K562 (cell line): ENCODE results near the gene NPTXR. TPM values are rescaled to one million over a fixed set of nuclear protein-coding genes. Genes with fewer than 3 reads are reported as not detected.

Experiments
- ARHGAP35 ChIP-seq: fragments of 450-650 bp; IDR thresholded peaks from 2 replicates; pipeline ENCODE4 v1.6.1; 2018; ENCODE audit not compliant: partially characterized antibody
- ATF1 ChIP-seq, 2 experiments: fragments of 450-650 bp in 1 of 2; IDR thresholded peaks; 2 replicates each; pipeline ENCODE4 v1.6.1; 2016; ENCODE audit warnings: missing compliant biosample characterization in 1 of 2, missing genetic modification characterization in 1 of 2
- EP300 ChIP-seq: IDR thresholded peaks from 2 replicates; pipeline ENCODE4 v1.6.1; 2012; ENCODE audit warnings: low read length, improper control_type of control experiment
- EP400 ChIP-seq: fragments of 450-650 bp; IDR thresholded peaks from 2 replicates; pipeline ENCODE4 v1.6.1; 2017; ENCODE audit warnings: antibody characterized with exemption, mild to moderate bottlenecking, moderate library complexity
- HMG20A ChIP-seq: fragments of 450-650 bp; formaldehyde crosslinking; conservative IDR thresholded peaks from 2 replicates; pipeline ENCODE4 v1.4.0; 2020; ENCODE audit warnings: mild to moderate bottlenecking, mixed read lengths
- LCOR ChIP-seq: sonication (generic); formaldehyde crosslinking; IDR thresholded peaks from 2 replicates; pipeline ENCODE4 v1.8.0; 2022; ENCODE audit warnings: mild to moderate bottlenecking, missing genetic modification reagents
- POLR2B ChIP-seq: fragments of 450-650 bp; IDR thresholded peaks from 2 replicates; pipeline ENCODE4 v1.6.1; 2018; ENCODE audit warnings: low read depth; ENCODE audit not compliant: partially characterized antibody
- SMAD2 ChIP-seq: fragments of 150-350 bp; IDR thresholded peaks from 2 replicates; pipeline ENCODE4 v1.6.1; 2014; ENCODE audit warnings: low read depth, mild to moderate bottlenecking, low read length
- SMAD4 ChIP-seq: fragments of 250-450 bp; sonication (Bioruptor Pico); conservative IDR thresholded peaks from 2 replicates; pipeline ENCODE4 v1.8.0; 2021; ENCODE audit warnings: inconsistent platforms, mild to moderate bottlenecking, moderate library complexity
- TEAD2 ChIP-seq: fragments of 450-650 bp; IDR thresholded peaks from 2 replicates; pipeline ENCODE4 v1.6.1; 2016; ENCODE audit warnings: missing genetic modification characterization, control low read depth, missing compliant biosample characterization
- ZNF263 ChIP-seq: sonication (generic); formaldehyde crosslinking; IDR thresholded peaks from 2 replicates; pipeline ENCODE4 v1.8.0; 2022; ENCODE audit warnings: mild to moderate bottlenecking, missing genetic modification reagents, borderline replicate concordance
- ZNF282 ChIP-seq: sonication (generic); formaldehyde crosslinking; IDR thresholded peaks from 2 replicates; pipeline ENCODE4 v1.8.1; 2023; ENCODE audit warnings: missing genetic modification reagents
- ZNF384 ChIP-seq: IDR thresholded peaks from 2 replicates; pipeline ENCODE4 v1.6.1; 2012; ENCODE audit warnings: low read depth, low read length, improper control_type of control experiment
- polyA plus RNA-seq, 8 experiments: library from polyadenylated mRNA; depleted of rRNA in 4 of 8; stranded (reverse) in 5 of 8; unstranded in 3 of 8; fragments of >200 nt; fragmentation: Nextera tagmentation in 2 of 8; fragmentation: Illumina TruSeq in 1 of 8; extraction: Ambion mirVana in 2 of 8; extraction: Trizol in 1 of 8; gene quantifications; 2 replicates each; pipeline versions ENCODE4 v1.2.1 to v1.2.3, GENCODE V29; 2011 to 2014; ENCODE audit warnings: inconsistent platforms in 1 of 8, missing spikeins in 1 of 8
- total RNA-seq, 7 experiments: library from RNA; depleted of rRNA in 6 of 7; stranded (reverse); fragments of >200 nt in 6 of 7; fragmentation: Illumina TruSeq in 2 of 7; extraction: Trizol in 2 of 7; gene quantifications; 2 replicates each; pipeline versions ENCODE4 v1.2.1 to v1.2.3, GENCODE V29; 2011 to 2021; ENCODE audit warnings: low replicate concordance in 1 of 7
- TF ChIP-seq, protein P1 (sequence below): fragments of 200-400 bp; formaldehyde crosslinking; IDR thresholded peaks from 2 replicates; pipeline ENCODE4 v1.6.1; 2017; ENCODE audit warnings: mild to moderate bottlenecking, low read depth, low read length, moderate library complexity
- TF ChIP-seq, protein P2 (sequence below), 3 experiments: IDR thresholded peaks in 2 of 3; conservative IDR thresholded peaks in 1 of 3; 2 replicates each; pipeline ENCODE4 v1.5.1; 2011 to 2012; ENCODE audit warnings: low read length in 3 of 3, mild to moderate bottlenecking in 3 of 3, control low read depth in 2 of 3, improper control_type of control experiment in 1 of 3, inconsistent platforms in 1 of 3, low read depth in 1 of 3, mixed read lengths in 1 of 3, moderate library complexity in 1 of 3; ENCODE audit not compliant: insufficient read depth in 2 of 3
- TF ChIP-seq, protein P3 (sequence below): fragments of 450-650 bp; formaldehyde crosslinking; IDR thresholded peaks from 2 replicates; pipeline ENCODE4 v1.4.0; 2022; ENCODE audit warnings: missing genetic modification characterization
- TF ChIP-seq, protein P4 (sequence below): sonication (generic); formaldehyde crosslinking; IDR thresholded peaks from 2 replicates; pipeline ENCODE4 v1.8.0; 2022; ENCODE audit warnings: mild to moderate bottlenecking, missing genetic modification reagents

Gene NPTXR
- total and polyA plus RNA-seq, 9 of the 15 experiments (the other 6 are each of a cell fraction or from before 2014, with no cell fraction given): 0.01 to 3.1 (median 1.1) TPM

DNA sequence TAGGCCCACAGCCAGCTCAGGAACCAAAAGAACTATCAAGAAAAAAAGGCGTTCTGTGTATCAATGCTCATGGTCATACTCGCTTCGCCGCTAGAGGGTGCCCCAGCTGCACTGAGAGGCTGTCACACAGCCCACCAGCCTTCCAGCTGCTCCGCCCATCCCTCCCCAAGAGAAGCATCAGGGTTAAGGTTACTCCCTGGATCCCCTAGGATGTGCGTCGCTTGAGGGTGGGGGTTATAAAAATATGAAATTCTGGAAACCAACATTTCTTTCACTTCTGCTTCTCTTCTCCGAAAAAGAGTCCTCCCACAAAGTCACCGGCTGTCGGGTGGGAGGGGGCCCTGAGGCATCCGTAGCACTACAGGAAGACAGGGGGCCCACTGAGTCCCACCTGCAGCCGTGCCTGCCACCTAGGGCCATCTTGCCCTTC lies 26.5 kb upstream of the NPTXR start (continued):
- TF ChIP-seq EP300 (no peak), HMG20A (CRISPR knock-in tag) (no peak), ZNF282 (CRISPR knock-in tag) (no peak), LCOR (CRISPR knock-in tag) (no peak), POLR2B (no peak), SMAD2 (no peak), EP400 (no peak), ARHGAP35 (no peak), SMAD4 (no peak), ATF1 (CRISPR knock-in tag; IDR thresholded peaks at IDR 0.05) (no peak), ATF1 (tag; IDR thresholded peaks at IDR 0.05) (0 out of 2 replicates have a peak, but pooled peaks have one; percentile 23), ZNF263 (CRISPR knock-in tag) (peak; percentile 17; the same call in 1 of the 2 replicates), TEAD2 (tag) (no peak), ZNF384 (peak; percentile 47; the same call in 1 of the 2 replicates)
- TF ChIP-seq, protein P1, sequence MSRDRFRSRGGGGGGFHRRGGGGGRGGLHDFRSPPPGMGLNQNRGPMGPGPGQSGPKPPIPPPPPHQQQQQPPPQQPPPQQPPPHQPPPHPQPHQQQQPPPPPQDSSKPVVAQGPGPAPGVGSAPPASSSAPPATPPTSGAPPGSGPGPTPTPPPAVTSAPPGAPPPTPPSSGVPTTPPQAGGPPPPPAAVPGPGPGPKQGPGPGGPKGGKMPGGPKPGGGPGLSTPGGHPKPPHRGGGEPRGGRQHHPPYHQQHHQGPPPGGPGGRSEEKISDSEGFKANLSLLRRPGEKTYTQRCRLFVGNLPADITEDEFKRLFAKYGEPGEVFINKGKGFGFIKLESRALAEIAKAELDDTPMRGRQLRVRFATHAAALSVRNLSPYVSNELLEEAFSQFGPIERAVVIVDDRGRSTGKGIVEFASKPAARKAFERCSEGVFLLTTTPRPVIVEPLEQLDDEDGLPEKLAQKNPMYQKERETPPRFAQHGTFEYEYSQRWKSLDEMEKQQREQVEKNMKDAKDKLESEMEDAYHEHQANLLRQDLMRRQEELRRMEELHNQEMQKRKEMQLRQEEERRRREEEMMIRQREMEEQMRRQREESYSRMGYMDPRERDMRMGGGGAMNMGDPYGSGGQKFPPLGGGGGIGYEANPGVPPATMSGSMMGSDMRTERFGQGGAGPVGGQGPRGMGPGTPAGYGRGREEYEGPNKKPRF: no peak
- TF ChIP-seq, protein P2, sequence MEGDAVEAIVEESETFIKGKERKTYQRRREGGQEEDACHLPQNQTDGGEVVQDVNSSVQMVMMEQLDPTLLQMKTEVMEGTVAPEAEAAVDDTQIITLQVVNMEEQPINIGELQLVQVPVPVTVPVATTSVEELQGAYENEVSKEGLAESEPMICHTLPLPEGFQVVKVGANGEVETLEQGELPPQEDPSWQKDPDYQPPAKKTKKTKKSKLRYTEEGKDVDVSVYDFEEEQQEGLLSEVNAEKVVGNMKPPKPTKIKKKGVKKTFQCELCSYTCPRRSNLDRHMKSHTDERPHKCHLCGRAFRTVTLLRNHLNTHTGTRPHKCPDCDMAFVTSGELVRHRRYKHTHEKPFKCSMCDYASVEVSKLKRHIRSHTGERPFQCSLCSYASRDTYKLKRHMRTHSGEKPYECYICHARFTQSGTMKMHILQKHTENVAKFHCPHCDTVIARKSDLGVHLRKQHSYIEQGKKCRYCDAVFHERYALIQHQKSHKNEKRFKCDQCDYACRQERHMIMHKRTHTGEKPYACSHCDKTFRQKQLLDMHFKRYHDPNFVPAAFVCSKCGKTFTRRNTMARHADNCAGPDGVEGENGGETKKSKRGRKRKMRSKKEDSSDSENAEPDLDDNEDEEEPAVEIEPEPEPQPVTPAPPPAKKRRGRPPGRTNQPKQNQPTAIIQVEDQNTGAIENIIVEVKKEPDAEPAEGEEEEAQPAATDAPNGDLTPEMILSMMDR (IDR thresholded peaks at IDR 0.05 in 2 of 3, conservative IDR thresholded peaks at IDR 0.05 in 1 of 3; ENCODE audit: insufficient read depth in 2 of 3, low read depth in 1 of 3, low read length in 3 of 3): peak; percentile 81 to 90 (median 85)
- TF ChIP-seq, protein P3, sequence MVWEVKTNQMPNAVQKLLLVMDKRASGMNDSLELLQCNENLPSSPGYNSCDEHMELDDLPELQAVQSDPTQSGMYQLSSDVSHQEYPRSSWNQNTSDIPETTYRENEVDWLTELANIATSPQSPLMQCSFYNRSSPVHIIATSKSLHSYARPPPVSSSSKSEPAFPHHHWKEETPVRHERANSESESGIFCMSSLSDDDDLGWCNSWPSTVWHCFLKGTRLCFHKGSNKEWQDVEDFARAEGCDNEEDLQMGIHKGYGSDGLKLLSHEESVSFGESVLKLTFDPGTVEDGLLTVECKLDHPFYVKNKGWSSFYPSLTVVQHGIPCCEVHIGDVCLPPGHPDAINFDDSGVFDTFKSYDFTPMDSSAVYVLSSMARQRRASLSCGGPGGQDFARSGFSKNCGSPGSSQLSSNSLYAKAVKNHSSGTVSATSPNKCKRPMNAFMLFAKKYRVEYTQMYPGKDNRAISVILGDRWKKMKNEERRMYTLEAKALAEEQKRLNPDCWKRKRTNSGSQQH (CRISPR knock-in tag): no peak
- TF ChIP-seq, protein P4, sequence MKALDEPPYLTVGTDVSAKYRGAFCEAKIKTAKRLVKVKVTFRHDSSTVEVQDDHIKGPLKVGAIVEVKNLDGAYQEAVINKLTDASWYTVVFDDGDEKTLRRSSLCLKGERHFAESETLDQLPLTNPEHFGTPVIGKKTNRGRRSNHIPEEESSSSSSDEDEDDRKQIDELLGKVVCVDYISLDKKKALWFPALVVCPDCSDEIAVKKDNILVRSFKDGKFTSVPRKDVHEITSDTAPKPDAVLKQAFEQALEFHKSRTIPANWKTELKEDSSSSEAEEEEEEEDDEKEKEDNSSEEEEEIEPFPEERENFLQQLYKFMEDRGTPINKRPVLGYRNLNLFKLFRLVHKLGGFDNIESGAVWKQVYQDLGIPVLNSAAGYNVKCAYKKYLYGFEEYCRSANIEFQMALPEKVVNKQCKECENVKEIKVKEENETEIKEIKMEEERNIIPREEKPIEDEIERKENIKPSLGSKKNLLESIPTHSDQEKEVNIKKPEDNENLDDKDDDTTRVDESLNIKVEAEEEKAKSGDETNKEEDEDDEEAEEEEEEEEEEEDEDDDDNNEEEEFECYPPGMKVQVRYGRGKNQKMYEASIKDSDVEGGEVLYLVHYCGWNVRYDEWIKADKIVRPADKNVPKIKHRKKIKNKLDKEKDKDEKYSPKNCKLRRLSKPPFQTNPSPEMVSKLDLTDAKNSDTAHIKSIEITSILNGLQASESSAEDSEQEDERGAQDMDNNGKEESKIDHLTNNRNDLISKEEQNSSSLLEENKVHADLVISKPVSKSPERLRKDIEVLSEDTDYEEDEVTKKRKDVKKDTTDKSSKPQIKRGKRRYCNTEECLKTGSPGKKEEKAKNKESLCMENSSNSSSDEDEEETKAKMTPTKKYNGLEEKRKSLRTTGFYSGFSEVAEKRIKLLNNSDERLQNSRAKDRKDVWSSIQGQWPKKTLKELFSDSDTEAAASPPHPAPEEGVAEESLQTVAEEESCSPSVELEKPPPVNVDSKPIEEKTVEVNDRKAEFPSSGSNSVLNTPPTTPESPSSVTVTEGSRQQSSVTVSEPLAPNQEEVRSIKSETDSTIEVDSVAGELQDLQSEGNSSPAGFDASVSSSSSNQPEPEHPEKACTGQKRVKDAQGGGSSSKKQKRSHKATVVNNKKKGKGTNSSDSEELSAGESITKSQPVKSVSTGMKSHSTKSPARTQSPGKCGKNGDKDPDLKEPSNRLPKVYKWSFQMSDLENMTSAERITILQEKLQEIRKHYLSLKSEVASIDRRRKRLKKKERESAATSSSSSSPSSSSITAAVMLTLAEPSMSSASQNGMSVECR (CRISPR knock-in tag): no peak
